GM18519 (cell line): Measurements from ENCODE around the gene ODF2.
A peak's percentile ranks its signal among the peaks of the same experiment; 100 is the strongest.
"Not testable (repeated sequence)": the region's sequence is repeated elsewhere in the genome, so short reads cannot be mapped to it uniquely, and the experiment has no call there.

ENCODE experiments used
- ATAC-seq: cut with Tn5 transposase; IDR thresholded peaks from one replicate; pipeline ENCODE4 v1.9.1; 2021; ENCODE audit warnings: mild to moderate bottlenecking, moderate library complexity; ENCODE audit not compliant: unreplicated experiment, low FRiP score

The ODF2 gene

GRCh38 chr9:128479262-128479661 lies 23.5 kb downstream of the ODF2 start:
- no peak for ATAC-seq

DNA sequence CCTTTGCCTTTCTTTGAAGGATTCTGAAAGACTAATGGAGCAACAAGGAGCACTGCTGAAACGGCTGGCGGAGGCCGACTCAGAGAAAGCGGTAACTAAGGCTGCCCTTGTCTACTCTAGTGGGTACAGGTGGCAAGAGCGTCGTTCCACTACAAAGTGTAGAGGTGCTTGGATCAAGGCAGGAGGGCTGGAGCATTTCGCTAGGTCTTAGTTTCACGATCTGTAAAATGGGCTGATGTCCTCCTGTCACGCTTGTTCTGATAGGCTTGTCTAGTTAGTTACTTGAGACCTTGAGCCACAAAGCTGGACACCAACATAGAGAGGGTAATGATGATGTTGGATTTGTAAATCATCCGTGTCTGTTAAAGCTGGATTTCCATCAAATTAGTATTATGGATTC lies 25.8 kb downstream of the ODF2 start:
- no peak for ATAC-seq

GRCh38 chr9:128482186-128482585 lies 26.4 kb downstream of the ODF2 start:
- ATAC-seq, result no peak

- no peak for ATAC-seq
Measured at GRCh38 chr9:128484686-128485413, 29.0 kb downstream of the ODF2 start.

DNA sequence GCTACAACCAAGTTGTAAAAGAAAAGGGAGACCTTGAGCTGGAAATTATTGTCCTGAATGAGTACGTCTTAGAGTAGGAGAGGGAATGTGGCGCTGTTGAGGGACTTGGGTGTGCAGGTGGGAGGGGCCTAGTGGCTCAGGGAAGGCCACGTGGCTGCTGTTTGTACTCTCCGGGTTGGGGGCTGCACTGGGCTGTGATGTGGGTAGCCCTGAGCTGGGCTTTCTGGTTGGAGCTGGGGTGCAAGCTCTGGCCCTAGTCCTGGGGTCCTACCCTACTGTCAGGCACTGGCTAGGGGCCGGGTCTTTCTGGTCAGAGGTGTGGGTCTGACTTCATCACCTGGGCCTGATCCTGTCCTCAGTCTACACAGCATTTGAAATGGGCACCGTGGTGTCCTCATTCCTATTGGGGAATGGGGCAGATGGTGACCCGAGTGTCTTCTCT lies 29.6 kb downstream of the ODF2 start:
- ATAC-seq, result no peak

- no peak for ATAC-seq
Measured at GRCh38 chr9:128486201-128486600, 30.4 kb downstream of the ODF2 start.

- ATAC-seq, result no peak
Measured at GRCh38 chr9:128493424-128493823, 37.6 kb downstream of the ODF2 start.

- ATAC-seq, result no peak
Measured at GRCh38 chr9:128494108-128494745, 38.4 kb downstream of the ODF2 start.

GRCh38 chr9:128494746-128495129 lies 38.9 kb downstream of the ODF2 start:
- ATAC-seq, result no peak

DNA sequence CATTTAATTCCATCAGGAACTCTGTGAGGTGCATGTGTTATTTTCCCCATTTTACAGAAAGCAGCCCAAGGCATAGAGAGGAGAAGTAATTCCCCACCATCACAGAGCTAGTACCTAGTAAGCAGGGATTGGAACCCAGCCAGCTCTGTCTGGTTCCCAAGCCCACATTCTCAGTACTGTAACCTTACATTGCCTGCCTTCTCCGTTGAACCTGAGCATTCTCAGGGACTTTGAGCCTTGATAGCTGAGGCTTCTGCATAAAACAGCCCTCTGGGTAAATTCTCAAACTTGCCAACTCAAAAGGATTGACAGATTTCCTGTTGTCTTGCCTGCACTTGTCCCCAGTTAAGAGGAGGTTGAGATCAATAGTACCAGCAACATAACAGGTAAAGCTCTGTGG lies 39.5 kb downstream of the ODF2 start:
- ATAC-seq, result no peak

DNA sequence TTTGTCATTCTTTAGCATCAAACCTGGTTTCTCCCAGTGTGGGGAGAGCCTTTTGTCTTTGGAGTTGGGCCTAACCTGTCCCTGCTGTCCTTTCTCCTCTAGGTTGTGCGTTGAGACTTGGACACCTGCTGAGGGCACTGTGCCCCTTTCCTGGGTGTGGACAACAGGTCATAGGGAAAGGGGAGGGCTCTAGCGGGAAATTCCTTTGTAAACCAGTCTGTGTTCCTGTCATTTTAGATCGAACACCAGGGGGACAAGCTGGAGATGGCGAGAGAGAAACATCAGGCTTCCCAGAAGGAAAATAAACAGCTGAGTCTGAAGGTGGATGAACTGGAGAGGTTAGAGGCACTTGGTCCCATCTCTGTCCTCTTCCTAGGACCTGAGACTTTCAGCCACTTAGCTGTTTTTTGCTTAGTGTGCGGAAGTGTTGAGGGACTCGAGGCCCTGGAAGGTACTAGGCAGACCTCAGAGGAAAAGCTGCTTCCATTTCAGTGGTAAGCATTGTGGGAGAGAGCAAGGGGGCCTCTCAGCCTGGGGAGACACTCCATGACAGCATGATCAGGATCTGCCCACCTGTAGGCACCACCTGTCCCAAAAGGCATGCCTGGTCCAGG lies 40.1 kb downstream of the ODF2 start:
- no peak for ATAC-seq

DNA sequence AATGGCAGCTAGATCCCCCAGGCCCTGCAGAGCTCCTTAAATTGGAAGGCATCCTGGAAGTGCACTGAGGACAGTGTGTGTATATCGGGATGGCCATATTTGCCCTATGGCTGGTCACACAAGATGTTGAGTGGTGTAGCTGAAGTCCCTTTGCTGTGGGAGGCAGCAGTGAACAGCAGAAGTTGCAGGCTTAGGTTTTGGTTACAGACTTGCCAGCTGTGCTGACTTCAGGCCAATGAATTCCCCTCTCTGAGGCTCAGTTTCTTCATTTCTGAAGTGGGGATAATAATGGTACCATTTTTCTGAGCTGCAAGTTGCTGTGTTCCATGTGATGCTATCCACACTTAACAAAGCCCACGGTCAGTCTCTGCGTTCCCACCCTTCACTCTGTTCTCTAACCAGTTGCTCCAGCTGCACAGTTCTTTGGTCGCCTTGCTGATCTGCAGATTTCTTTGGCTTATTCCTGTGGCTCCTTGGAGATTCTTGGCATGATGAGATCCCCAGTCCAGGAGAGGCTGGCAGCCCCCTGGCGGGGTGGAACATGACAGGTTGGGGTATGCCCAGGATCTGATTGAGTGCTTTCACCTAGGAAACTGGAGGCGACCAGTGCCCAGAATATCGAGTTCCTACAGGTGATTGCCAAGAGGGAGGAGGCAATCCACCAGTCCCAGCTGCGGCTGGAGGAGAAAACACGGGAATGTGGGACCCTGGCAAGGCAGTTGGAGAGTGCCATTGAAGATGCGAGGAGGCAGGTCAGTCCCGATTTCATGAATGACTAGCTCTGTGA lies 42.2 kb downstream of the ODF2 start:
- no peak for ATAC-seq

- ATAC-seq, result no peak
Measured at GRCh38 chr9:128498911-128499310, 43.1 kb downstream of the ODF2 start.

DNA sequence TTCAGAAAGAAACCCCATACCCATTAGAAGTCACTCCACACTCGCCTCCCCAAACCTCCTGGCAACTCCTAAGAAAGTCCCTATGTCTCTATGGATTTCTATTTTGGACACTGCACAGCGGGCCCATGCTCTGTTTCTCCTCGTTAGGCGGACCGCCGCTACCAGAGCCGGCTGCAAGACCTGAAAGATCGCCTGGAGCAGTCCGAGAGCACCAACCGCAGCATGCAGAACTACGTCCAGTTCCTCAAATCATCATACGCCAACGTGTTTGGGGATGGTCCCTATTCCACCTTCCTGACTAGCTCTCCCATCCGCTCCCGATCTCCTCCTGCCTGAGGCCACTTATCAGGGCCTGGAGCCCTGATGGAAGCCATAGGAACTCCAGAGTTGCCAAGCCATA lies 44.1 kb downstream of the ODF2 start:
- ATAC-seq, result no peak

GRCh38 chr9:128503415-128503825 lies 47.6 kb downstream of the ODF2 start:
- not testable (repeated sequence) for ATAC-seq

DNA sequence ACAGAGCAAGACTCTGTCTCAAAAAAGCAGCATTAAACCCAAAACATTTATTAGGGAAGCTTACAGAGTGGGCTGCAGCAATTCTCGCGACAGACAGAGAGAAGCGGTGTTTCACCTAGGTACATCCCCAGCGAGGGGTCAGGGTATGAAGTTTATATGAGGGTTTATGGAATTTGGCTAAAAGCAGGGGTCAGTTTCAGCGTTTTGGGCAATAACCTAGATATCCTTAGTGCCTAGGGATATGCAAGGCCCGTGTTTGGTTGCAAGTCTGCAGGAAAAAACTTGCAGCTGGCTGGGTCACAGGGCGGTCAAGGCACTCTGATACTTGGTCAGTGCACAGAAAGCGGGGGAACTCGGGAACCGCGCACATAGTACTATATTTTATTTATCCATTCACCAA lies 48.1 kb downstream of the ODF2 start:
- no peak for ATAC-seq

DNA sequence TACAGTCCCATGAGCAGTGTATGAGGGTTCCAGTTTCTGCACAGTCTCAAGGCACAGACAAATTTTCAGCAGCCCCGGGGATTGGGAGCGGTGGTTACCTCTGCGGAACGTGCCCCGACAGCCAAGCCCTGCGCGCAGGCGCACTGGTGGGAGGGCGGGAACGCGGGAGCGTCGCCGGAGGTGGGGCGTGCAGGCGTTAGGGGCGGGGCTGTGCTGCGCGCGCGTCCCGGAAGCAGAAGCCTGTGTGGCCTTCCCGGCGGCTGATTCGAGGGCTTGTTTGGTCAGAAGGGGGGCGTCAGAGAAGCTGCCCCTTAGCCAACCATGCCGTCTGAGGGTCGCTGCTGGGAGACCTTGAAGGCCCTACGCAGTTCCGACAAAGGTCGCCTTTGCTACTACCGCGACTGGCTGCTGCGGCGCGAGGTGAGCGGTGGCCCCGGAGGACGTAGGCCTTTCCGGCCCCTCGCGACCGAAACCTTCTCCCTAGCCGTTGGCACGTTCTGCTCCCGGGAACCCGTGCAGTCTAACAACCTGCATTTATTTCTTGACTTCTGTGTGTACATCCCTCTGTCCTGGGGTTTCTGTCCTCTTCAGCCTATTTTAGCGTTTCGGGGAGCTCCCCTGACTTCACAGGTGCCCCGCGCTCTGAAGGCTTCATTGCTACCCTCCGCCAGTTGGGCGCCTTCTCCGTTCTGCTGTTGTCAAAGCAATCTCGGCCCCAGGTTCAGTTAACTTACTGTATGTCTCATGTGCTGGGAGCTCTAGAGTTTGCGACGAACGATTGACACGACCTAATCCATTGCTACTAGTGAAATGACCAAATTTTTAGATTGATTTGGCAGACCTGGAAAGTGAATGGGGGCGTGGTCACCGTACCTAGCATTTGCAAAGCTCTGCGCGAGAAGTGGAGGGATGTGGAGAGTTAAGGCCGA lies 48.9 kb downstream of the ODF2 start, which contains the start of gene GLE1:
TSS of gene GLE1 (plus strand) at position 235 of the 929 bp plus-strand sequence. CDS start at position 322, 87 bp downstream.
- peak; percentile 66 for ATAC-seq

GRCh38 chr9:128505414-128505765 lies 49.6 kb downstream of the ODF2 start:
- ATAC-seq, result no peak

DNA sequence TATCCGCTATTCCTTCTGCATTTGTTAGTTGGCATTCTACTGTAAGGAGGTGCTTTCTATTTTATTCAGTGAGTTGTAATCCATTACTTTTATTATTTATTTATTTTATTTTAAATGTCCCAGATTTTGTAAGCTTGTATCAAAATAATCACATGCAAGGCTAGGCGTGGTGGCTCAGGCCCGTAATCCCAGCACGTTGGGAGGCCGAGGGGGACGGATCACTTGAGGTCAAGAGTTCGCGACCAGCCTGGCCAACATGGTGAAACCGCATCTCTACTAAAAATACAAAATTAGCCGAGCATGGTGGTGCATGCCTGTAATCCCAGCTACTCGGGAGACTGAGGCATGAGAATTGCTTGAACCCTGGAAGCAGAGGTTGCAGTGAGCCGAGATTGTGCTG lies 50.1 kb downstream of the ODF2 start:
- not testable (repeated sequence) for ATAC-seq

- ATAC-seq, result no peak
Measured at GRCh38 chr9:128512820-128513219, 57.0 kb downstream of the ODF2 start.
